ENCODE data around the gene HMCN2.

HMCN2 gene

DNA sequence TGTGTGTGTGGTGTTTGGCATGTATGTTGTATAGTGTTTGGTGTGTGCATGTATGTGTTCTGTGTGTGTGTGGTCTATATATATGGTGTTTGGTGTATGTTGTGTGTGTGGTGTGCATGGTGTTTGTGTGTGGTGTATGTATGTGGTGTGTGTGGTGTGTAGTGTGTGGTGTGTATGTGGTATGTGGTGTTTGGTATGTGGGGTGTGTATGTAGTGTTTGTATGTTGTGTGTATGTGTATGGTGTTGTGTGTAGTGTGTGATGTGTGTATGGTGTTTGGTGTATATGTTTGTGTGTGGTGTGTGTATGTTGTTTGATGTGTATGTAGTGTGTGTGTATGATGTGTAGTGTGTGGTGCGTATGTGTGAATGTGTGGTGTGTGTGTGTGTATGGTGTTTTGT lies 78.8 kb downstream of the HMCN2 start:
- Histone ChIP-seq H3K4me1 (ENCODE audit: control insufficient read depth in 1 of 2, insufficient read depth in 2 of 2, low read length in 2 of 2) (peaks cover 0 to 13% of the 10 kb centered on the region in 2 donors), H3K36me3 (ENCODE audit: control insufficient read depth in 1 of 2, insufficient read depth in 2 of 2, low read length in 2 of 2) (peaks cover 0 to 15% of the 10 kb centered on the region in 2 donors), H3K4me3 (ENCODE audit: low read depth in 1 of 2, low read length in 2 of 2) (no peak overlapping the region), H3K27me3 (ENCODE audit: low read depth, low read length) (no peaks in the 10 kb centered on the region), H3K9me3 (ENCODE audit: control insufficient read depth in 1 of 2, low read length in 2 of 2) (no peaks in the 10 kb centered on the region), H3K27ac (ENCODE audit: low read length) (no peak overlapping the region)

DNA sequence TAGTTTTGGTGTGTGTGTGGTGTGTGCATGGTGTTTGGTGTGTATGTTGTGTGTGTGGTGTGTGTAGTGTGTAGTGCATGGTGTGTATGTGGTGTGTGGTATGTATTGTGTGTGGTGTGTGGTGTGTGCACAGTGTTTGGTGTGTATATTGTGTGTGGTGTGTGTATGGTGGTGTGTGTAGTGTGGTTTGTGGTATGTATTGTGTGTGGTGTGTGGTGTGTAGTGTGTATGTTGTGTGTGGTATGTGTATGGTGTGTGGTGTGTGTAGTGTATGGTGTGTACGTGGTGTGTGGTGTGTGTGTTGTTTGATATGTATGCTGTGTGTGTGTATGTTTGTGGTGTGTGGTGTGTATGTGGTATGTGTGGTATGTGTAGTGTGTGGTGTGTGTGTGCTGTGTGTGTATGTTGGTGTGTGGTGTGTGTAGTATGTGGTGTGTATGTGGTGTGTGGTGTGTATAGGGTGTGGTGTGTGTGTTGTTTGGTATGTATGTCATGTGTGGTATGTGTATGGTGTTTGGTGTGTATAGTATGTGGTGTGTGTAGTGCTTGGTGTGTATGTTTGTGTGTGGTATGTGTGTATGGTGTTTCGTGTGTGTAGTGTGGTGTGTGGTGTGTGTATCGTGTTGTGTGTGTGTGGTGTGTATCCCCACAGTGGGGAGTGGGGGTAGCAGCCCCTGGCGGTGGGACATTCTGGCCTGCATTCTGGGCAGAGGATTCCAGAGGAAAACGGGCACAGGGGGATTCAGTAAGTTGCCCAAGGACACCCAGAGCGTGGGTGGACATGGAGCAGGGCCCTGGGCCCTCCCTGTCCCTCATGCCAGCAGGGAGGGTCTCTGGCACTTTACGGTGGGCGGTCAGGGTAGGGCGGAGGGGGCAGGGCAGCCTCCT lies 79.7 kb downstream of the HMCN2 start:
- no peak overlapping the region for H3K27ac ChIP-seq (ENCODE audit: low read length)
- H3K36me3 ChIP-seq (ENCODE audit: control insufficient read depth in 1 of 2, insufficient read depth in 2 of 2, low read length in 2 of 2) = peaks cover 0 to 18% of the 10 kb centered on the region in 2 donors
- H3K4me1 ChIP-seq (ENCODE audit: control insufficient read depth in 1 of 2, insufficient read depth in 2 of 2, low read length in 2 of 2) = peaks cover 0 to 13% of the 10 kb centered on the region in 2 donors
- H3K4me3 ChIP-seq (ENCODE audit: low read depth in 1 of 2, low read length in 2 of 2) = no peak overlapping the region
- no peaks in the 10 kb centered on the region for H3K27me3 ChIP-seq (ENCODE audit: low read depth, low read length)
- H3K9me3 ChIP-seq (ENCODE audit: control insufficient read depth in 1 of 2, low read length in 2 of 2) = no peaks in the 10 kb centered on the region

DNA sequence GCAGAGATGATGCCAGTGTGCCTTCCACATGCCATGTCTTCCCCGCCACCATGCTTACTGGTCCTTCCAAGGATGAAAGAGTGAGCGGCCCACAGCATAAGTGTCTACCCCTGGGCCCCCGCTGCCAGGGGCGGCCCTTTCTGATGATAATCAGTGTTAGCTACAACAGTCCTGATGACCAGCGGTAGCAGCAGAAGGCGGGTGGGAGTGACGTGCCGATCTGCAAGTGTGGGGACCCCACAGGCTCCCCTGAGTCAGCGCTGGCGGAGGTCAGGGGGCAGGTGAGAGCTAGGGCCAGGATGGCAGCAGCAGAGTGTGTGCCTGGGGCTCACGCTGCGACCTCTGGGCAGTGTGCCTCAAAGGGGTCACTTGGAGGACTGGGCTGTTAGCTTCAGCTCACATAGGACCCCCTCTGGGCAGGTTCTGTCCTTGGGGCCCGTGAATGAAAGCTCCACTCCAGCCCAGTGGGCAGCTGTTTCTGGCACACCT lies 80.4 kb downstream of the HMCN2 start:
- Histone ChIP-seq H3K27me3 (ENCODE audit: low read depth, low read length) (no peaks in the 10 kb centered on the region), H3K27ac (ENCODE audit: low read length) (no peak overlapping the region), H3K9me3 (ENCODE audit: control insufficient read depth in 1 of 2, low read length in 2 of 2) (no peaks in the 10 kb centered on the region), H3K4me3 (ENCODE audit: low read depth in 1 of 2, low read length in 2 of 2) (no peak overlapping the region), H3K4me1 (ENCODE audit: control insufficient read depth in 1 of 2, insufficient read depth in 2 of 2, low read length in 2 of 2) (peaks cover 0 to 13% of the 10 kb centered on the region in 2 donors), H3K36me3 (ENCODE audit: control insufficient read depth in 1 of 2, insufficient read depth in 2 of 2, low read length in 2 of 2) (peaks cover 0 to 18% of the 10 kb centered on the region in 2 donors)

DNA sequence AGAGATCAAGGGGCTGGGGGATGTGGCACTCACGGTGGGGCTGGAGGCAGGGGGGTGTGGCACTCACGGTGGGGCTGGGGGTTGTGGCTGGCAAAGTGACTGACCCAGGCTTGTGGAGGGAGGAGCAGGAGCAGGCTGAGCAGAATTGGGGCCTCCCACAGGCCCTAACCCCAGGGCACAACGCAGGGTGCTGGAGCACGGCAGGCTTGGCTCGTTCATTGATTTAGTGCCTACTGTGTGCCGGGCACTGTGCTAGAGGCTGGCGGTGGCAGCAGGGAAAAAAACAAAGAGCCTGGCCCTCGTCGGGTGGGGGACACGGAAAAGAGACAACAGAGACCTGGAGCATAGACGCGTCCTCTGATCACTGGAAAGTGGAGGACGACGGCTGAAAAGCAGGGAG lies 80.9 kb downstream of the HMCN2 start:
- peaks cover 0 to 13% of the 10 kb centered on the region in 2 donors for H3K4me1 ChIP-seq (ENCODE audit: control insufficient read depth in 1 of 2, insufficient read depth in 2 of 2, low read length in 2 of 2)
- no peaks in the 10 kb centered on the region for H3K27me3 ChIP-seq (ENCODE audit: low read depth, low read length)
- H3K27ac ChIP-seq (ENCODE audit: low read length) = no peak overlapping the region
- peaks cover 0 to 18% of the 10 kb centered on the region in 2 donors for H3K36me3 ChIP-seq (ENCODE audit: control insufficient read depth in 1 of 2, insufficient read depth in 2 of 2, low read length in 2 of 2)
- H3K9me3 ChIP-seq (ENCODE audit: control insufficient read depth in 1 of 2, low read length in 2 of 2) = no peaks in the 10 kb centered on the region
- no peak overlapping the region for H3K4me3 ChIP-seq (ENCODE audit: low read depth in 1 of 2, low read length in 2 of 2)

DNA sequence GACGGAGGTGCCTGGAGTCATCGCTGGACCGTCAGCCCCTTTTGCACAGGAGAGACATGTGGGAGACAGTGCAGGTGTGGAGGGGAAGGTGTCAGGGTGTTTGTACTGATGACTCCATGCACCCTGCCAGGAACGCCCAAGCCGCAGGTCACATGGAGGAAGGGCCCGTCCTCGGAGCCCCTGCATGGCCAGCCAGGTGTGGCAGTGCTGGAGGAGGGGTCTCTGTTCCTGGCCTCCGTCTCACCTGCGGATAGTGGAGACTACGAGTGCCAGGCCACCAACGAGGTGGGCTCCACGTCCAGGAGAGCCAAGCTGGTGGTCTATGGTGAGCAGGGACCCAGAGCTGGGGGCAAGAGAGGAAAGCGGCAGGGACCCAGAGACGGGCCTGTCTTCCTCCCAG lies 81.5 kb downstream of the HMCN2 start:
- Histone ChIP-seq H3K27ac (ENCODE audit: low read length) (no peak overlapping the region), H3K36me3 (ENCODE audit: control insufficient read depth in 1 of 2, insufficient read depth in 2 of 2, low read length in 2 of 2) (peaks cover 0 to 19% of the 10 kb centered on the region in 2 donors), H3K9me3 (ENCODE audit: control insufficient read depth in 1 of 2, low read length in 2 of 2) (no peaks in the 10 kb centered on the region), H3K4me1 (ENCODE audit: control insufficient read depth in 1 of 2, insufficient read depth in 2 of 2, low read length in 2 of 2) (peaks cover 0 to 13% of the 10 kb centered on the region in 2 donors), H3K27me3 (ENCODE audit: low read depth, low read length) (no peaks in the 10 kb centered on the region), H3K4me3 (ENCODE audit: low read depth in 1 of 2, low read length in 2 of 2) (no peak overlapping the region)

DNA sequence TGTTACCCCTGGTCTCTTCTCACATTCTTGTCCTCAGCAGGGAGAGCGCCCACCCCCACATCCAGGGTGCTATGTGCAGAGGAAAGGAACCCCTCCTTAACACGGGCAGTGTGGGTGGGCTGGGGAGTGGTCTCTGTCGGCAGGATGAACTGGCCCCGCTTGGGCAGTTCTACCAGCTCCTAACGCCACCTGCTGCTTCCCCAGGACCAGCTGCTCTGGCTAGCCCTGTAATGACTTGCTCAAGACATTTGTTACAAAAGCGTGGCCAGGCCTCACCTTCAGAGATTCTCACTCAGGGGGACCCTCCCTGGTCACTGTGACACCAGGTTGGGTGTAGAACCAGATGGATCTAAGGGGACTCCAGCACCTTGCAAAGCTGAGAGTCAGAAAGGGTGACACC lies 82.4 kb downstream of the HMCN2 start:
- Histone ChIP-seq H3K4me1 (ENCODE audit: control insufficient read depth in 1 of 2, insufficient read depth in 2 of 2, low read length in 2 of 2) (peaks cover 0 to 9% of the 10 kb centered on the region in 2 donors), H3K27me3 (ENCODE audit: low read depth, low read length) (no peaks in the 10 kb centered on the region), H3K9me3 (ENCODE audit: control insufficient read depth in 1 of 2, low read length in 2 of 2) (no peaks in the 10 kb centered on the region), H3K27ac (ENCODE audit: low read length) (no peak overlapping the region), H3K36me3 (ENCODE audit: control insufficient read depth in 1 of 2, insufficient read depth in 2 of 2, low read length in 2 of 2) (peaks cover 0 to 28% of the 10 kb centered on the region in 2 donors), H3K4me3 (ENCODE audit: low read depth in 1 of 2, low read length in 2 of 2) (no peak overlapping the region)

DNA sequence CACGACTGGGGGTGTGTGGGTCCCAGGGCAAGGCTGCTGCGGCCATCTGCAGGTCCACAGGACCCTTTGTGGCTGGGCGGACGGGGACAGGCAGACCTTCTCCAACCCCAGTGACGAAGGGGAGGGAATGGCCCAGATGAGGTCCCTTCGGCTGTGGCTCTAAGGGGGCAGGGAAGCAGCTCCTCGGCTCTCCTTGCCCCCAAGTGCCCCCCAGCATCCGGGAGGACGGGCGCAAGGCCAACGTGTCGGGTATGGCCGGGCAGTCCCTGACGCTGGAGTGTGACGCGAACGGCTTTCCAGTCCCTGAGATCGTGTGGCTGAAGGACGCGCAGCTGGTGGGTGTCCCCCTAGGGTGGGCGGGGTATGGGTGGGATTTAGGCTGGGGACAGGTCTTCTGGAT lies 82.8 kb downstream of the HMCN2 start:
- no peaks in the 10 kb centered on the region for H3K27me3 ChIP-seq (ENCODE audit: low read depth, low read length)
- peaks cover 0 to 5% of the 10 kb centered on the region in 2 donors for H3K4me1 ChIP-seq (ENCODE audit: control insufficient read depth in 1 of 2, insufficient read depth in 2 of 2, low read length in 2 of 2)
- peaks cover 0 to 32% of the 10 kb centered on the region in 2 donors for H3K36me3 ChIP-seq (ENCODE audit: control insufficient read depth in 1 of 2, insufficient read depth in 2 of 2, low read length in 2 of 2)
- no peak overlapping the region for H3K4me3 ChIP-seq (ENCODE audit: low read depth in 1 of 2, low read length in 2 of 2)
- H3K27ac ChIP-seq (ENCODE audit: low read length) = no peak overlapping the region
- no peaks in the 10 kb centered on the region for H3K9me3 ChIP-seq (ENCODE audit: control insufficient read depth in 1 of 2, low read length in 2 of 2)

DNA sequence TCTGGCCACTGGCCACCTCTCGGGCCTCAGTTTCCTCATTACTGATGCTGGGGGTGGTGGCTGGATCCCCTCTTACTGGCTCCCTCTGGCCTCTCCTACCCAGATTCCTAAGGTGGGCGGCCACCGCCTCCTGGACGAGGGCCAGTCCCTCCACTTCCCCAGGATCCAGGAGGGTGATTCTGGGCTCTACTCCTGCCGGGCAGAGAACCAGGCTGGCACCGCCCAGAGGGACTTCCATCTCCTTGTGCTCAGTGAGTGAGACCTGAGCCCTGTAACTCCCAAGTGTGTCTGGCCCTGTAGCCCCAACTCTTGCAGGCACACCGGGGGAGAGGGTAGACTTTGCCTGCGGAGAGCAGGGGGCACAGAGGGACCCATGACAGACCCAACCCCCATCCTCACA lies 83.3 kb downstream of the HMCN2 start:
- no peaks in the 10 kb centered on the region for H3K9me3 ChIP-seq (ENCODE audit: control insufficient read depth in 1 of 2, low read length in 2 of 2)
- no peaks in the 10 kb centered on the region for H3K27me3 ChIP-seq (ENCODE audit: low read depth, low read length)
- H3K36me3 ChIP-seq (ENCODE audit: control insufficient read depth in 1 of 2, insufficient read depth in 2 of 2, low read length in 2 of 2) = peaks cover 0 to 37% of the 10 kb centered on the region in 2 donors
- no peak overlapping the region for H3K27ac ChIP-seq (ENCODE audit: low read length)
- no peaks in the 10 kb centered on the region for H3K4me1 ChIP-seq (ENCODE audit: control insufficient read depth in 1 of 2, insufficient read depth in 2 of 2, low read length in 2 of 2)
- no peak overlapping the region for H3K4me3 ChIP-seq (ENCODE audit: low read depth in 1 of 2, low read length in 2 of 2)

DNA sequence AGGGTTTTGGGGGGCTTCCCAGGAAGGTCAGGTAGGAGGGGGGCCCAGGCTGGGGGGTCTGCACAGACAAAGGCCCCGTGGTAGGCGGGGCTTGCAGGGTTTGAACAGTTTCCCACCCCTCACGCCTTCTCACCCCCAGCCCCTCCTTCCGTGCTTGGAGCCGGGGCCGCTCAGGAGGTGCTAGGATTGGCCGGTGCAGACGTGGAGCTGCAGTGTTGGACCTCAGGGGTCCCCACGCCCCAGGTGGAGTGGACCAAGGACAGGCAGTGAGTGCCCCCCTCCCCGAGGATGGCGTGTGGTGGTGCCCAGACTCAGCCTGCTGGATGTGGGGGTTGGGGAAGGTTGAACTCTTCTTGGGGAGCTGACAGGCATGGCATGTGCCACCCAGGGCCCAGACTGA lies 83.8 kb downstream of the HMCN2 start:
- H3K36me3 ChIP-seq (ENCODE audit: control insufficient read depth in 1 of 2, insufficient read depth in 2 of 2, low read length in 2 of 2) = peaks cover 0 to 38% of the 10 kb centered on the region in 2 donors
- H3K27me3 ChIP-seq (ENCODE audit: low read depth, low read length) = no peaks in the 10 kb centered on the region
- H3K27ac ChIP-seq (ENCODE audit: low read length) = no peak overlapping the region
- no peaks in the 10 kb centered on the region for H3K4me1 ChIP-seq (ENCODE audit: control insufficient read depth in 1 of 2, insufficient read depth in 2 of 2, low read length in 2 of 2)
- H3K4me3 ChIP-seq (ENCODE audit: low read depth in 1 of 2, low read length in 2 of 2) = no peak overlapping the region
- H3K9me3 ChIP-seq (ENCODE audit: control insufficient read depth in 1 of 2, low read length in 2 of 2) = no peaks in the 10 kb centered on the region

DNA sequence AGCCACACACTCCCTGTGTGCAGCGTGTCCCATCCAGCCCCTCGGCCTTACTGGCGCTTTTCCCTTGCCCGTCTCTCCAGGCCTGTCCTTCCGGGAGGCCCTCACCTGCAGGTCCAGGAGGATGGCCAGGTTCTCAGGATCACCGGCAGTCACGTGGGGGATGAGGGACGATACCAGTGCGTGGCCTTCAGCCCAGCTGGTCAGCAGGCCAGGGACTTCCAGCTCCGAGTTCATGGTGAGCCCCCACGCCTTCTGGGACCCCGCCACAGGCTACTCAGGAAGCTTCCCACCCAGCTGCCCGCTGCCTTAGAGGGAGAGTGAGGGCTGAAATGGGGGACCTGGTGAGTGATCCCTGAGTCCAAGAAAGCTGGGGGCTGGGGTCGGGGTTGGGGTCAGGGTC lies 85.8 kb downstream of the HMCN2 start:
- Histone ChIP-seq H3K27ac (ENCODE audit: low read length) (no peak overlapping the region), H3K9me3 (ENCODE audit: control insufficient read depth in 1 of 2, low read length in 2 of 2) (no peaks in the 10 kb centered on the region), H3K36me3 (ENCODE audit: control insufficient read depth in 1 of 2, insufficient read depth in 2 of 2, low read length in 2 of 2) (peaks cover 0 to 56% of the 10 kb centered on the region in 2 donors), H3K27me3 (ENCODE audit: low read depth, low read length) (no peaks in the 10 kb centered on the region), H3K4me3 (ENCODE audit: low read depth in 1 of 2, low read length in 2 of 2) (no peak overlapping the region), H3K4me1 (ENCODE audit: control insufficient read depth in 1 of 2, insufficient read depth in 2 of 2, low read length in 2 of 2) (no peaks in the 10 kb centered on the region)

DNA sequence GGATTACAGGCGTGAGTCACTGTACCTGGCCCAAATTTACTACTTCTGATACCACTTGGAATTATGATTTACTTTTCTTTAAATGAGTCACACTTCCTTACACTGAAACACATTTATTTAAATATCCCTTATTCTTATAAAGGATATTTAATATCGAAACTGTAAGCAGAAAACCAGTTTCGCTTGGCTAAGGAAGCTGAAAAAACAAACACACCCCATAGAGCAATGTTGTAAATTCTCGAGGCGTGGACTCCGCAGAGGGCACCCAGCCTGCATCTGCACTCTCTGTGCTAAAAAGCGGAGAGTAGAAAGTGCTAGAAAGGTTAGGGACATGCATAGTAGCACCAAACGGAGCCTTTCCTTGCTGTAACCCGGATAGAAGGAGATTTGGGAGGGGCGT lies 86.5 kb downstream of the HMCN2 start:
- no peak overlapping the region for H3K4me3 ChIP-seq (ENCODE audit: low read depth in 1 of 2, low read length in 2 of 2)
- H3K36me3 ChIP-seq (ENCODE audit: control insufficient read depth in 1 of 2, insufficient read depth in 2 of 2, low read length in 2 of 2) = peaks cover 0 to 55% of the 10 kb centered on the region in 2 donors
- no peaks in the 10 kb centered on the region for H3K9me3 ChIP-seq (ENCODE audit: control insufficient read depth in 1 of 2, low read length in 2 of 2)
- H3K27ac ChIP-seq (ENCODE audit: low read length) = no peak overlapping the region
- H3K4me1 ChIP-seq (ENCODE audit: control insufficient read depth in 1 of 2, insufficient read depth in 2 of 2, low read length in 2 of 2) = no peaks in the 10 kb centered on the region
- no peaks in the 10 kb centered on the region for H3K27me3 ChIP-seq (ENCODE audit: low read depth, low read length)

Measured in muscle layer of duodenum (tissue), 2 donors.